GM18505 (cell line): Measurements from ENCODE around the gene GDF15.

Source experiments
- ATAC-seq: cut with Tn5 transposase; IDR thresholded peaks from one replicate; pipeline ENCODE4 v1.9.1; 2021; ENCODE audit not compliant: unreplicated experiment
- POLR2A ChIP-seq: IDR thresholded peaks from 4 replicates; pipeline ENCODE4 v1.6.1; 2011; ENCODE audit warnings: borderline replicate concordance; ENCODE audit not compliant: insufficient read depth, insufficient read length; ENCODE audit errors: extremely low read depth

The GDF15 gene

GRCh38 chr19:18424122-18424889 lies 38.3 kb downstream of the GDF15 start:
- ATAC-seq, result no peak
- TF ChIP-seq POLR2A, result no peak

GRCh38 chr19:18424890-18425514 lies 39.0 kb downstream of the GDF15 start:
- no peak for ATAC-seq

GRCh38 chr19:18425515-18426415 lies 39.8 kb downstream of the GDF15 start:
- no peak for TF ChIP-seq POLR2A
- no peak for ATAC-seq

More at GRCh38 chr19:18424890-18425514, 39.0 kb downstream of the GDF15 start:
- TF ChIP-seq POLR2A, result no peak

GRCh38 chr19:18426416-18426767 lies 40.4 kb downstream of the GDF15 start:
- no peak for ATAC-seq

GRCh38 chr19:18427080-18427742 lies 41.3 kb downstream of the GDF15 start:
- TF ChIP-seq POLR2A, result no peak

More at GRCh38 chr19:18426416-18426767, 40.4 kb downstream of the GDF15 start:
- TF ChIP-seq POLR2A, result no peak

GRCh38 chr19:18427743-18428113 lies 41.8 kb downstream of the GDF15 start:
- ATAC-seq, result no peak
- TF ChIP-seq POLR2A, result no peak

More at GRCh38 chr19:18427080-18427742, 41.3 kb downstream of the GDF15 start:
- ATAC-seq, result no peak

GRCh38 chr19:18428173-18428786 lies 42.3 kb downstream of the GDF15 start:
- no peak for TF ChIP-seq POLR2A
- no peak for ATAC-seq

- no peak for TF ChIP-seq POLR2A
- peak; percentile 58 for ATAC-seq
Observed at GRCh38 chr19:18428787-18429674, 43.1 kb downstream of the GDF15 start.

- TF ChIP-seq POLR2A, result no peak
- ATAC-seq, result no peak
Observed at GRCh38 chr19:18429717-18430416, 43.9 kb downstream of the GDF15 start.

- ATAC-seq, result no peak
- TF ChIP-seq POLR2A, result no peak
Observed at GRCh38 chr19:18430417-18431144, 44.6 kb downstream of the GDF15 start.
